ENCODE measurements around the gene LTB4R2. TPM values are rescaled to one million over a fixed set of nuclear protein-coding genes. Genes with fewer than 3 reads are reported as not detected.

LTB4R2 gene
- total and polyA plus RNA-seq, 2 donors (not counting 3 experiments of a cell fraction or from before 2014, with no cell fraction given): 5.5 to 13.1 TPM

DNA sequence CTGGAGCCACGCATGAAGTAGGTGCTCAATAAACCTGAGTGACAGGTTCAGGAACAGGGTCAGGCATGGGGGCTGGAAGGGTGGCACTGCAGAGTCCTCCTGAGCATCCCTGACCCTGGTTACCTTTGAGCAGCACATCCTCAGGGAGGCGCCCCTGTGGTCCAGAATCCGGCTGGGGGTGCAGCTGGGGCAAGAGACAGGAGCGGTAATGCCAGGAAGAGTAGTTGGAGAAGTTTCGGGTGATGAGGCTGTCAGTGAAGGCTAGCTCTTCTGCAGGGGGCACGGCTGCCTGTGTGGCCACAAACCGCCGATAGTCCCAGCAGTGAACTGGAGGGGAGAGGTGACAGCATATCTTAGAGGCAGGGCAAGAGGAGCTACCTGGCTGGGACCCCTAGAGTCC lies 40.6 kb upstream of the LTB4R2 start:
- H3K4me3 ChIP-seq (replicated peaks in 1 of 3; ENCODE audit: insufficient read depth in 1 of 3, low read depth in 1 of 3, low read length in 3 of 3): no peak overlapping the region
- DNase-seq (ENCODE audit: low read depth, low spot score) (no peak), FAIRE-seq (no peak)
- H3K4me2 ChIP-seq (ENCODE audit: insufficient read depth, low read length): no peak overlapping the region
- peaks cover 2 to 21% of the 10 kb centered on the region in 2 experiments for H3K36me3 ChIP-seq (ENCODE audit: control insufficient read depth in 2 of 2, extremely low read depth in 1 of 2, insufficient read depth in 2 of 2, low read length in 2 of 2)
- H3K4me1 ChIP-seq (ENCODE audit: control insufficient read depth, extremely low read depth, insufficient read depth, low read length): peaks cover 9% of the 10 kb centered on the region
- POLR2A ChIA-PET: interaction anchor here (1.0 kb wide), 1 partner anchor 27 kb away, joined by 3 read pairs; the partner anchor contains the start of gene TINF2
- no peak overlapping the region for H3K9ac ChIP-seq (replicated peaks; ENCODE audit: extremely low read depth, insufficient read depth, low read length)
- no peak overlapping the region for H3K27ac ChIP-seq (ENCODE audit: insufficient read depth, low read depth, low read length)
- no peaks in the 10 kb centered on the region for H3K9me1 ChIP-seq (replicated peaks; ENCODE audit: control insufficient read depth, extremely low read depth, insufficient read depth, low read length)
- H3K79me2 ChIP-seq (ENCODE audit: control insufficient read depth, insufficient read depth, low read length): no peaks in the 10 kb centered on the region
- no TSS peak for BruUV-seq (replicated peaks)
- no peak overlapping the region for H2AFZ ChIP-seq (ENCODE audit: low read depth, low read length)
- no peaks in the 10 kb centered on the region for H3K27me3 ChIP-seq (ENCODE audit: control insufficient read depth in 2 of 2, insufficient read depth in 2 of 2, low read length in 2 of 2)
- no peaks in the 10 kb centered on the region for H3K9me3 ChIP-seq (replicated peaks; ENCODE audit: control insufficient read depth, insufficient read depth, low read length)
- dilution Hi-C loops (cut with MboI; ENCODE audit: extremely low pct_ligation_motif_present, low sequenced_read_pairs) (no loop called here), intact Hi-C loops (cut with micrococcal nuclease) (no loop called here)
- TF ChIP-seq GATA2 (IDR thresholded peaks at IDR 0.05; ENCODE audit: insufficient read depth, insufficient read length, low read depth, low read length) (no peak), POLR2A (IDR thresholded peaks at IDR 0.05; ENCODE audit: low read depth, low read length) (no peak), EZH2 (IDR thresholded peaks at IDR 0.05; ENCODE audit: borderline replicate concordance, low read depth, low read length, severe bottlenecking) (no peak), FOS (IDR thresholded peaks at IDR 0.05; ENCODE audit: borderline replicate concordance, insufficient read depth, low read length) (no peak), POLR2AphosphoS5 (IDR thresholded peaks at IDR 0.05; ENCODE audit: insufficient read depth, low read depth, low read length) (no peak)
- TF ChIP-seq, protein P1, sequence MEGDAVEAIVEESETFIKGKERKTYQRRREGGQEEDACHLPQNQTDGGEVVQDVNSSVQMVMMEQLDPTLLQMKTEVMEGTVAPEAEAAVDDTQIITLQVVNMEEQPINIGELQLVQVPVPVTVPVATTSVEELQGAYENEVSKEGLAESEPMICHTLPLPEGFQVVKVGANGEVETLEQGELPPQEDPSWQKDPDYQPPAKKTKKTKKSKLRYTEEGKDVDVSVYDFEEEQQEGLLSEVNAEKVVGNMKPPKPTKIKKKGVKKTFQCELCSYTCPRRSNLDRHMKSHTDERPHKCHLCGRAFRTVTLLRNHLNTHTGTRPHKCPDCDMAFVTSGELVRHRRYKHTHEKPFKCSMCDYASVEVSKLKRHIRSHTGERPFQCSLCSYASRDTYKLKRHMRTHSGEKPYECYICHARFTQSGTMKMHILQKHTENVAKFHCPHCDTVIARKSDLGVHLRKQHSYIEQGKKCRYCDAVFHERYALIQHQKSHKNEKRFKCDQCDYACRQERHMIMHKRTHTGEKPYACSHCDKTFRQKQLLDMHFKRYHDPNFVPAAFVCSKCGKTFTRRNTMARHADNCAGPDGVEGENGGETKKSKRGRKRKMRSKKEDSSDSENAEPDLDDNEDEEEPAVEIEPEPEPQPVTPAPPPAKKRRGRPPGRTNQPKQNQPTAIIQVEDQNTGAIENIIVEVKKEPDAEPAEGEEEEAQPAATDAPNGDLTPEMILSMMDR (IDR thresholded peaks at IDR 0.05; ENCODE audit: extremely low read depth in 1 of 2, insufficient read depth in 1 of 2, low read depth in 1 of 2, low read length in 2 of 2): no peak
- TF ChIP-seq, protein P2, sequence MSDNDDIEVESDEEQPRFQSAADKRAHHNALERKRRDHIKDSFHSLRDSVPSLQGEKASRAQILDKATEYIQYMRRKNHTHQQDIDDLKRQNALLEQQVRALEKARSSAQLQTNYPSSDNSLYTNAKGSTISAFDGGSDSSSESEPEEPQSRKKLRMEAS (IDR thresholded peaks at IDR 0.05; ENCODE audit: insufficient read depth, insufficient read length): no peak
- CTCF ChIA-PET: interaction anchor here (1.5 to 1.8 kb wide), 3 partner anchors 27 to 54 kb away, joined by 5 to 7 read pairs (median 6); partner anchors contain the start of genes MDP1 and TINF2
- H4K20me1 ChIP-seq (replicated peaks; ENCODE audit: control insufficient read depth, extremely low read depth, insufficient read depth, low read length): no peaks in the 10 kb centered on the region

Data from endothelial cell of umbilical vein (primary cell).